Erythroblast (primary cell): ENCODE measurements around the gene OBSCN.

Experiments used
- GATA1 ChIP-seq: IDR thresholded peaks from 2 replicates; pipeline ENCODE4 v1.6.1; 2011; ENCODE audit warnings: low read depth, mild to moderate bottlenecking, control low read depth, low read length, moderate library complexity
- POLR2A ChIP-seq: IDR thresholded peaks from 2 replicates; pipeline ENCODE4 v1.6.1; 2011; ENCODE audit warnings: mild to moderate bottlenecking, low read length

- TF ChIP-seq POLR2A: no peak
- no peak for TF ChIP-seq GATA1
Observed at GRCh38 chr1:228209657-228210056, 1.8 kb downstream of the OBSCN start.
